ENCODE data around the gene WSCD1. TPM values are rescaled to one million over a fixed set of nuclear protein-coding genes. Genes with fewer than 3 reads are reported as not detected.

Gene WSCD1
- total RNA-seq, 2 donors from 2014 or later, result 19.5 to 22.3 TPM

DNA sequence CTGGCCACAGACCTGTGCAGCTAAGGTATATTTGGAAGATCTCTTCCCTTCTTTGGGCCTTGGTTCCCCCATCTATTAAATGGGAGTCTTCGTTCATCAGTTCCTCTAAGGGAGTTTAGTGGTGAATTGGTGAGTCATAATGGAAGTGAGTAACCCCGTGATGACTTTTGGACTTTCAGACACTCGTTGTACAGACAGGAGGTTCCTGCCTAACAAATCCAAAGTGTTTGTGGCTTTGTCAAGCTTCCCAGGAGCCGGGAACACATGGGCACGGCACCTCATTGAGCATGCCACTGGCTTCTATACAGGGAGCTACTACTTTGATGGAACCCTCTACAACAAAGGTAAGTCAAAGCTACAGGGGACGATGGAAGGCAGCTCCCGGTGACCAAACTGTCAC, 40.4 kb downstream of the WSCD1 start:
- Histone ChIP-seq H3K36me3 (no peaks in the 10 kb centered on the region), H3K4me3 (no peak overlapping the region), H3K4me1 (no peaks in the 10 kb centered on the region), H3K9me3 (no peaks in the 10 kb centered on the region), H3K27me3 (no peaks in the 10 kb centered on the region), H3K27ac (peak overlapping the region; percentile 23), H3K9ac (ENCODE audit: low read depth in 2 of 2, low read length in 2 of 2) (no peak overlapping the region)
- intact Hi-C loops (cut with DNase I), result no loop called here
- peak; percentile 55 for DNase-seq
- TF ChIP-seq, protein P1, sequence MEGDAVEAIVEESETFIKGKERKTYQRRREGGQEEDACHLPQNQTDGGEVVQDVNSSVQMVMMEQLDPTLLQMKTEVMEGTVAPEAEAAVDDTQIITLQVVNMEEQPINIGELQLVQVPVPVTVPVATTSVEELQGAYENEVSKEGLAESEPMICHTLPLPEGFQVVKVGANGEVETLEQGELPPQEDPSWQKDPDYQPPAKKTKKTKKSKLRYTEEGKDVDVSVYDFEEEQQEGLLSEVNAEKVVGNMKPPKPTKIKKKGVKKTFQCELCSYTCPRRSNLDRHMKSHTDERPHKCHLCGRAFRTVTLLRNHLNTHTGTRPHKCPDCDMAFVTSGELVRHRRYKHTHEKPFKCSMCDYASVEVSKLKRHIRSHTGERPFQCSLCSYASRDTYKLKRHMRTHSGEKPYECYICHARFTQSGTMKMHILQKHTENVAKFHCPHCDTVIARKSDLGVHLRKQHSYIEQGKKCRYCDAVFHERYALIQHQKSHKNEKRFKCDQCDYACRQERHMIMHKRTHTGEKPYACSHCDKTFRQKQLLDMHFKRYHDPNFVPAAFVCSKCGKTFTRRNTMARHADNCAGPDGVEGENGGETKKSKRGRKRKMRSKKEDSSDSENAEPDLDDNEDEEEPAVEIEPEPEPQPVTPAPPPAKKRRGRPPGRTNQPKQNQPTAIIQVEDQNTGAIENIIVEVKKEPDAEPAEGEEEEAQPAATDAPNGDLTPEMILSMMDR (IDR thresholded peaks at IDR 0.05), result no peak

DNA sequence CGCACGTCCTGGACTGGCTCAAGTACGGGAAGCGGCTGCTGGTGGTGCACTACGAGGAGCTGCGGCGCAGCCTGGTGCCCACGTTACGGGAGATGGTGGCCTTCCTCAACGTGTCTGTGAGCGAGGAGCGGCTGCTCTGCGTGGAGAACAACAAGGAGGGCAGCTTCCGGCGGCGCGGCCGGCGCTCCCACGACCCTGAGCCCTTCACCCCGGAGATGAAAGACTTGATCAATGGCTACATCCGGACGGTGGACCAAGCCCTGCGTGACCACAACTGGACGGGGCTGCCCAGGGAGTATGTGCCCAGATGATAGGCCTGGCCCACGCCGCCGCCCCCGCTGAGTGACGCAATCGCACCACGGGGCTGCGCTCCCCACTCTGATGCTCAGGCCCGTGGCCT, 50.2 kb downstream of the WSCD1 start:
- no peak for DNase-seq
- Histone ChIP-seq H3K9ac (ENCODE audit: low read depth in 2 of 2, low read length in 2 of 2) (no peak overlapping the region), H3K36me3 (no peaks in the 10 kb centered on the region), H3K4me3 (no peak overlapping the region), H3K9me3 (no peaks in the 10 kb centered on the region), H3K27ac (no peak overlapping the region), H3K4me1 (no peaks in the 10 kb centered on the region), H3K27me3 (no peaks in the 10 kb centered on the region)
- TF ChIP-seq, protein P1 (IDR thresholded peaks at IDR 0.05), result no peak
- intact Hi-C loops (cut with DNase I), result no loop called here

DNA sequence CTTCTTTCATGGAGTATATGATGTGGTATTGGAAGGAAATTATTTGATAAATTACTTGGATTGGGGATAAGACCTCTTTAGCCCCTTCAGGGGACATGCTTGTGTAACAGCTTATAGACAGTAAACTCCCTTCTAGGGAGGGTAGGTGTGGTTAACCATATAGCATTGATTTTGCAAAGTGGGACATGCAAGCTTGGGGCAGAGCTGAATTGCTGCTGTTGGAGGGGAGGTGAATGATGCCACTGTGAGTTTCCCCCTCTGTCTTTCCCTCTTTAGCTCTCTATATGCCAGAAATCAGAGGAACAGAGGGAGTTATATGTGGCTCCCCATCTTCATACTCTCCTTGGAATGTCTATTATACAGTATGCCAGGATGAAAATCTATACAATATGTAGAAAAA, 54.7 kb downstream of the WSCD1 start:
- Histone ChIP-seq H3K9me3 (no peaks in the 10 kb centered on the region), H3K4me1 (no peaks in the 10 kb centered on the region), H3K27ac (no peak overlapping the region), H3K36me3 (no peaks in the 10 kb centered on the region), H3K4me3 (no peak overlapping the region), H3K27me3 (no peaks in the 10 kb centered on the region), H3K9ac (ENCODE audit: low read depth in 2 of 2, low read length in 2 of 2) (no peak overlapping the region)
- TF ChIP-seq, protein P1 (IDR thresholded peaks at IDR 0.05), result no peak
- no peak for DNase-seq
- intact Hi-C loops (cut with DNase I), result no loop called here

DNA sequence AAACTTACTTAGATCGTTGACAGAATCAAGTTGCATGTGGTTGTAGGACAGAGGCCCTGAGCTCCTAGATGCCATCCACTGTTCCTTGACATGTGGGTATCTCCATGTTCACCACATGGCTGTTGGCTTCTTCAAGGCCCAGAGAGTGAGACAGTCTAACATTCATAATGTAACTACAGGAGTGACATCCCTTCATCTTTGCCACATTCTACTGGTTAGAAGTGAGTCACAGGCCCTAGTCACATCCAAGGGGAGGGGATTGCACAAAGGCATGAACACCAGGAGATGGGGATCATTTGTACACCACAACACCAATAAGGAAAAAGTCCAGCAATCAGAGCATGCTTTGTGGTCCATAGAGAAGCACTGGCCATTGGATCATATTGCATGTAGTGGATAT, 56.6 kb downstream of the WSCD1 start:
- intact Hi-C loops (cut with DNase I), result no loop called here
- Histone ChIP-seq H3K36me3 (no peaks in the 10 kb centered on the region), H3K27ac (no peak overlapping the region), H3K27me3 (no peaks in the 10 kb centered on the region), H3K4me1 (no peaks in the 10 kb centered on the region), H3K9me3 (no peaks in the 10 kb centered on the region), H3K4me3 (no peak overlapping the region), H3K9ac (ENCODE audit: low read depth in 2 of 2, low read length in 2 of 2) (no peak overlapping the region)
- TF ChIP-seq, protein P1 (IDR thresholded peaks at IDR 0.05), result no peak
- no peak for DNase-seq

DNA sequence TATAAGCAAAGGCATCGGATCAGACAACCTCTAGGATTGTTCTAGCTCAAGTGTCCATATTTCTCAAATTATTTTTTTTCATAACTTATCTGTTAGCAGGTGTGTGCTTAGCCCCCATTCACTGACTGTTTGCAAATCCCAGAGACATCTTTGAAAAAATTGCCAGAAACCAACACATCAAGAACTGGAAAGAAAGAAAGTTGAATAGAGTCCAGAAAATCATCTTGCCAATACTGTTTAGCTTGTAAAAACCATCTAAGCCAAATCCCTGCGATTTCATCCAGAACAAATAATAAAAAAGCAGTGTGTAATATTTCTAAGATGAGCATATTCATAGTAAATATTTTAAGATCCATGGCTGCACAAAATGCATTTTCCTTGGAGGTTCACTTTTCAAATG, 64.5 kb downstream of the WSCD1 start:
- no peaks in the 10 kb centered on the region for H3K27me3 ChIP-seq
- no peaks in the 10 kb centered on the region for H3K9me3 ChIP-seq
- H3K36me3 ChIP-seq, result no peaks in the 10 kb centered on the region
- no peak overlapping the region for H3K9ac ChIP-seq (ENCODE audit: low read depth in 2 of 2, low read length in 2 of 2)
- DNase-seq, result no peak
- intact Hi-C loops (cut with DNase I), result no loop called here
- H3K27ac ChIP-seq, result no peak overlapping the region
- TF ChIP-seq, protein P1 (IDR thresholded peaks at IDR 0.05), result no peak
- no peaks in the 10 kb centered on the region for H3K4me1 ChIP-seq
- H3K4me3 ChIP-seq, result no peak overlapping the region

DNA sequence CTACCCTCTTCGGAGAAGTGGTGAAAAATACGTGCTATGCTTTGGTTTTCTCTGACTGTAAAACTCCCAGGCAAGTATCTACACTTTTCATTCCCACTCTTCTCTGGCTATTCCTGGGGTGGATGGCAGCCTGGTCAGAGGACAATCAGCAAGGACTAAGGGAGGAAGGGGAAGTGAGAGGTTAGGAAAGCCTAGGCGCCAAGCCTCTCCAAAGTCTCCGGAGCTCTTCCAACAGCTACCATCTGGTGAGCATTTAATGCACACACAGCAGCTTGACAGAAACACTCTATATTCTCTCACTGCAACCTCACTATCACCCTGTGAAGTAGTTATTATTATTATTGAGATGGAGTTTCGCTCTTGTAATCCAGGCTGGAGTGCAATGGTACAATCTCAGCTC, 65.1 kb downstream of the WSCD1 start:
- Histone ChIP-seq H3K4me3 (no peak overlapping the region), H3K9ac (ENCODE audit: low read depth in 2 of 2, low read length in 2 of 2) (no peak overlapping the region), H3K36me3 (no peaks in the 10 kb centered on the region), H3K9me3 (no peaks in the 10 kb centered on the region), H3K27me3 (no peaks in the 10 kb centered on the region), H3K27ac (no peak overlapping the region), H3K4me1 (no peaks in the 10 kb centered on the region)
- TF ChIP-seq, protein P1 (IDR thresholded peaks at IDR 0.05), result no peak
- intact Hi-C loops (cut with DNase I), result no loop called here
- DNase-seq, result no peak
